ENCODE measurements around the gene GPR55. TPM values are rescaled to one million over a fixed set of nuclear protein-coding genes. Genes with fewer than 3 reads are reported as not detected.

GPR55 gene
- total and polyA plus RNA-seq, 10 of the 15 experiments (the other 5 are each of a cell fraction or from before 2014, with no cell fraction given) = 2.1 to 30.1 (median 16.2) TPM

DNA sequence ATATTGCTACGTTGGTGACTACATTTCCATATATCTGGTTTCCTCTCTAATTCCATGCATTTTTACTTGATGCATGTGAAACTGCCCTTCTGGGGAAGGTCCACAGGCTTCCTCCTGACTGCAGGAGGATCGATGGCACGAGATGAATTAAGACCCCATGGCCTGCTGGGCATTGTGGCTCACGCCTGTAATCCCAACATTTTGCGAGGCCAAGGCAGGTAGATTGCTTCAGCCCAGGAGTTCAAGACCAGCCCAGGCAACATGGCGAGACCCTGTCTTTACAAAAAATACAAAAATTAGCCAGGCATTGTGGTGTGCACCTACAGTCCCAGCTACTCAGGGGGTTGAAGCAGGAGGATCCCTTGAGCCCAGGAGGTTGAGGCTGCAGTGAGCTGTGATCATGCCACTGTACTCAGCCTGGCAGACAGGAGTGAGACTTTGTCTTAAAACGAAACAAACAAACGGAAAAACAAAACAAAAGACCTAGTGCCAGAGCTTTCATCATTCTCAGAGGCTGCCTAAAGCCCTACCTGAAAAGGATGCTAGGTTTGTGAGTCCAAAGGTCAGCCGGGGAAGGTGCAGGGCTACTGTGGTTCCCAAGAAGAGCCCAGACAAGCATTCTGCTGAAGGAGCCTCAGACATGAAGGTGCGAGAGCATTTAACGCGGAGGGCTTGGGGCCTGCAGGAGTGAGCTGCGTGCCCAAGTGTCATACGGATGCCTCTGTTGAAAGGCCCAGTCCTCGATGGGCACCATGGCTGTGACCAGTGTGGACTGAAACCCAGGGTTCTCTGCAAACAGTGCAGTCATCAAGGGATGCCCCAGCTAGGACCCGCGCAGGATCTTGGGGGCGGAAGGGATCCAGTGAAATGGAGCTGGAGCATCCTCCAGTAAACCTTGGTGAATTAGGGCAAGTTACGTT is 21.6 kb downstream of the GPR55 start:
- H3K4me3 ChIP-seq = no peak overlapping the region
- peak; percentile 64 for FAIRE-seq
- in situ Hi-C loops (cut with MboI) (loop anchor here (5.0 kb wide), 2 partner anchors 84 to 149 kb away; no protein-coding TSS in a partner anchor), intact Hi-C loops (cut with micrococcal nuclease; ENCODE audit: unreplicated experiment) (loop anchor here (5.0 kb wide), 1 partner anchor 81 kb away; no protein-coding TSS in a partner anchor)
- ATAC-seq = no peak
- RAD21 ChIA-PET (ENCODE audit: unreplicated experiment) = interaction anchor here (0.8 to 8.3 kb wide), 5 partner anchors 10 to 83 kb away, joined by 3 to 99 read pairs (median 6); partner anchors contain the start of gene GPR55
- H3K4me2 ChIP-seq (ENCODE audit: control insufficient read depth, insufficient read depth) = no peak overlapping the region
- H3K79me2 ChIP-seq (ENCODE audit: control insufficient read depth, insufficient read depth, low read length) = no peaks in the 10 kb centered on the region
- H3K27ac ChIP-seq (ENCODE audit: control insufficient read depth, insufficient read depth) = no peak overlapping the region
- TF ChIP-seq, protein P1, sequence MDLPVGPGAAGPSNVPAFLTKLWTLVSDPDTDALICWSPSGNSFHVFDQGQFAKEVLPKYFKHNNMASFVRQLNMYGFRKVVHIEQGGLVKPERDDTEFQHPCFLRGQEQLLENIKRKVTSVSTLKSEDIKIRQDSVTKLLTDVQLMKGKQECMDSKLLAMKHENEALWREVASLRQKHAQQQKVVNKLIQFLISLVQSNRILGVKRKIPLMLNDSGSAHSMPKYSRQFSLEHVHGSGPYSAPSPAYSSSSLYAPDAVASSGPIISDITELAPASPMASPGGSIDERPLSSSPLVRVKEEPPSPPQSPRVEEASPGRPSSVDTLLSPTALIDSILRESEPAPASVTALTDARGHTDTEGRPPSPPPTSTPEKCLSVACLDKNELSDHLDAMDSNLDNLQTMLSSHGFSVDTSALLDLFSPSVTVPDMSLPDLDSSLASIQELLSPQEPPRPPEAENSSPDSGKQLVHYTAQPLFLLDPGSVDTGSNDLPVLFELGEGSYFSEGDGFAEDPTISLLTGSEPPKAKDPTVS (IDR thresholded peaks at IDR 0.05; ENCODE audit: low read depth, low read length) = no peak
- no peak for TF ChIP-seq NR2F1 (conservative IDR thresholded peaks at IDR 0.05)
- no peak for TF ChIP-seq CBX5 (IDR thresholded peaks at IDR 0.05; ENCODE audit: low read depth)
- TF ChIP-seq, protein P2, sequence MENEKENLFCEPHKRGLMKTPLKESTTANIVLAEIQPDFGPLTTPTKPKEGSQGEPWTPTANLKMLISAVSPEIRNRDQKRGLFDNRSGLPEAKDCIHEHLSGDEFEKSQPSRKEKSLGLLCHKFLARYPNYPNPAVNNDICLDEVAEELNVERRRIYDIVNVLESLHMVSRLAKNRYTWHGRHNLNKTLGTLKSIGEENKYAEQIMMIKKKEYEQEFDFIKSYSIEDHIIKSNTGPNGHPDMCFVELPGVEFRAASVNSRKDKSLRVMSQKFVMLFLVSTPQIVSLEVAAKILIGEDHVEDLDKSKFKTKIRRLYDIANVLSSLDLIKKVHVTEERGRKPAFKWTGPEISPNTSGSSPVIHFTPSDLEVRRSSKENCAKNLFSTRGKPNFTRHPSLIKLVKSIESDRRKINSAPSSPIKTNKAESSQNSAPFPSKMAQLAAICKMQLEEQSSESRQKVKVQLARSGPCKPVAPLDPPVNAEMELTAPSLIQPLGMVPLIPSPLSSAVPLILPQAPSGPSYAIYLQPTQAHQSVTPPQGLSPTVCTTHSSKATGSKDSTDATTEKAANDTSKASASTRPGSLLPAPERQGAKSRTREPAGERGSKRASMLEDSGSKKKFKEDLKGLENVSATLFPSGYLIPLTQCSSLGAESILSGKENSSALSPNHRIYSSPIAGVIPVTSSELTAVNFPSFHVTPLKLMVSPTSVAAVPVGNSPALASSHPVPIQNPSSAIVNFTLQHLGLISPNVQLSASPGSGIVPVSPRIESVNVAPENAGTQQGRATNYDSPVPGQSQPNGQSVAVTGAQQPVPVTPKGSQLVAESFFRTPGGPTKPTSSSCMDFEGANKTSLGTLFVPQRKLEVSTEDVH (IDR thresholded peaks at IDR 0.05; ENCODE audit: low read depth, partially characterized antibody) = no peak
- TF ChIP-seq MYC (IDR thresholded peaks at IDR 0.05; ENCODE audit: insufficient read depth, insufficient read length, insufficient replicate concordance, low read length, severe bottlenecking) = no peak
- TF ChIP-seq KDM1A (IDR thresholded peaks at IDR 0.05; ENCODE audit: borderline replicate concordance) = no peak
- no peak for TF ChIP-seq SP1 (IDR thresholded peaks at IDR 0.05; ENCODE audit: low read depth, low read length)
- no peak for TF ChIP-seq JUNB (IDR thresholded peaks at IDR 0.05)
- no peak for TF ChIP-seq CHD1 (IDR thresholded peaks at IDR 0.05; ENCODE audit: low read depth, low read length)
- no peak for DNase-seq (ENCODE audit: low read depth, low spot score)
- WGBS (ENCODE audit: insufficient coverage, insufficient replicate concordance, low lambda C conversion rate, missing lambda C conversion rate) = 97% methylated on average over 19 of the region's 19 CpGs
- BruUV-seq (replicated peaks) = no TSS peak
- H3K4me1 ChIP-seq (ENCODE audit: control insufficient read depth, insufficient read depth, low read length) = peaks cover 14% of the 10 kb centered on the region
- POLR2A ChIA-PET = interaction anchor here (1.2 to 1.5 kb wide), 3 partner anchors 17 to 84 kb away, joined by 3 to 8 read pairs (median 3); no protein-coding TSS in a partner anchor
- CTCF ChIA-PET = interaction anchor here (0.5 to 10.1 kb wide), 12 partner anchors 10 to 548 kb away, joined by 3 to 198 read pairs (median 4); partner anchors contain the start of gene GPR55
- no peak overlapping the region for H3K9ac ChIP-seq (ENCODE audit: control insufficient read depth, insufficient read depth, low read length)
- SMC1A ChIA-PET (ENCODE audit: uncharacterized antibody, unreplicated experiment) = interaction anchor here (0.6 to 10.6 kb wide), 8 partner anchors 11 to 82 kb away, joined by 3 to 122 read pairs (median 4); partner anchors contain the start of gene GPR55
- H3K27me3 ChIP-seq (replicated peaks in 1 of 2; ENCODE audit: control insufficient read depth in 2 of 2, insufficient read depth in 2 of 2, low read length in 1 of 2) = no peaks in the 10 kb centered on the region
- no peaks in the 10 kb centered on the region for H4K20me1 ChIP-seq (ENCODE audit: control insufficient read depth, insufficient read depth)
- H2AFZ ChIP-seq (ENCODE audit: control insufficient read depth, low read depth, low read length) = no peak overlapping the region
- no peaks in the 10 kb centered on the region for H3K9me3 ChIP-seq (replicated peaks; ENCODE audit: control insufficient read depth, insufficient read depth, low read length)
- peaks cover 6 to 24% of the 10 kb centered on the region in 2 experiments; a peak in 2 of 4 replicates for H3K36me3 ChIP-seq (ENCODE audit: control insufficient read depth in 2 of 2, insufficient read depth in 2 of 2, low read length in 1 of 2)
